Keratinocyte (primary cell): ENCODE measurements around the gene PADI4. TPM values are rescaled to one million over a fixed set of nuclear protein-coding genes. Genes with fewer than 3 reads are reported as not detected.

Experiments used
- DNase-seq: peaks from one replicate; pipeline ENCODE4 v3.0.0-alpha.2; 2011; ENCODE audit warnings: low read depth, missing footprints, low spot score
- FAIRE-seq: peaks from 2 replicates; lab custom pipeline; 2011; peaks lifted over from hg19 to GRCh38; lab: Jason Lieb, UNC
- H2AFZ ChIP-seq: 2 replicates; pipeline ENCODE4 v1.6.0; 2012; ENCODE audit warnings: low read length, control low read depth, inconsistent platforms; ENCODE audit not compliant: control insufficient read depth
- H3K27ac ChIP-seq: 2 replicates; pipeline ENCODE4 v1.5.1; 2011; ENCODE audit warnings: low read length; ENCODE audit not compliant: control insufficient read depth, insufficient read depth
- H3K27me3 ChIP-seq: 3 replicates; pipeline ENCODE4 v1.6.0; 2011; ENCODE audit warnings: low read length; ENCODE audit not compliant: control insufficient read depth, insufficient read depth; ENCODE audit errors: extremely low read depth
- H3K36me3 ChIP-seq, 2 experiments: 2 replicates in 1 of 2; 3 replicates in 1 of 2; pipeline ENCODE4 v1.5.1; 2011; ENCODE audit warnings: low read length in 2 of 2, mild to moderate bottlenecking in 1 of 2; ENCODE audit not compliant: control insufficient read depth in 2 of 2, insufficient read depth in 2 of 2; ENCODE audit errors: extremely low read depth in 1 of 2
- H3K4me1 ChIP-seq: 3 replicates; pipeline ENCODE4 v1.5.1; 2011; ENCODE audit warnings: low read length; ENCODE audit not compliant: control insufficient read depth, insufficient read depth; ENCODE audit errors: extremely low read depth
- H3K4me2 ChIP-seq: 3 replicates; pipeline ENCODE4 v1.6.0; 2011; ENCODE audit warnings: low read depth, low read length; ENCODE audit not compliant: control insufficient read depth, insufficient read depth; ENCODE audit errors: extremely low read depth
- H3K4me3 ChIP-seq, 3 experiments: fragments of 200-600 bp in 1 of 3; sonication (generic) in 1 of 3; 2 replicates in 2 of 3; 3 replicates in 1 of 3; pipeline ENCODE4 v1.5.1; 2011 to 2016; ENCODE audit warnings: low read length in 3 of 3, mild to moderate bottlenecking in 3 of 3, control low read depth in 2 of 3, inconsistent platforms in 1 of 3, low read depth in 1 of 3, mixed read lengths in 1 of 3, mixed run types in 1 of 3, moderate library complexity in 1 of 3; ENCODE audit not compliant: control insufficient read depth in 2 of 3, insufficient read depth in 2 of 3; ENCODE audit errors: extremely low read depth in 1 of 3
- H3K79me2 ChIP-seq: 2 replicates; pipeline ENCODE4 v1.6.0; 2012; ENCODE audit warnings: low read length; ENCODE audit not compliant: control insufficient read depth, insufficient read depth
- H3K9ac ChIP-seq: 3 replicates; pipeline ENCODE4 v1.6.0; 2011; ENCODE audit warnings: low read length; ENCODE audit not compliant: control insufficient read depth, insufficient read depth; ENCODE audit errors: extremely low read depth
- H3K9me1 ChIP-seq: 3 replicates; pipeline ENCODE4 v1.6.0; 2011; ENCODE audit warnings: low read length; ENCODE audit not compliant: control insufficient read depth, insufficient read depth; ENCODE audit errors: extremely low read depth
- H3K9me3 ChIP-seq: 2 replicates; pipeline ENCODE4 v1.5.1; 2012; ENCODE audit warnings: low read depth, low read length; ENCODE audit not compliant: control insufficient read depth
- H4K20me1 ChIP-seq: 3 replicates; pipeline ENCODE4 v1.6.0; 2011; ENCODE audit warnings: low read length; ENCODE audit not compliant: control insufficient read depth, insufficient read depth; ENCODE audit errors: extremely low read depth
- CTCF ChIP-seq, 3 experiments: IDR thresholded peaks in 1 of 3; conservative IDR thresholded peaks in 1 of 3; optimal IDR thresholded peaks in 1 of 3; 2 replicates in 2 of 3; 3 replicates in 1 of 3; pipeline versions ENCODE3 to v1.5.1; 2011; ENCODE audit warnings: low read length in 3 of 3, mild to moderate bottlenecking in 3 of 3, moderate library complexity in 2 of 3, control low read depth in 1 of 3, inconsistent platforms in 1 of 3; ENCODE audit not compliant: insufficient read depth in 2 of 3; ENCODE audit errors: extremely low read depth in 1 of 3
- EZH2 ChIP-seq: IDR thresholded peaks from one replicate; pipeline ENCODE4 v1.6.1; 2012; ENCODE audit warnings: inconsistent platforms, mild to moderate bottlenecking, low read length, moderate library complexity
- dilution Hi-C: fragments of 300-500 bp; cut with MboI; formaldehyde crosslinking; loops from one replicate; pipeline ENCODE4 v1.7.0; 2020; ENCODE audit warnings: low sequenced_read_pairs; ENCODE audit not compliant: extremely low pct_ligation_motif_present
- polyA plus RNA-seq, 5 experiments: library from polyadenylated mRNA; depleted of rRNA in 3 of 5; stranded (reverse) in 3 of 5; stranded (forward) in 1 of 5; unstranded in 1 of 5; fragments of >200 nt; gene quantifications; 1 replicate in 1 of 5; 2 replicates in 3 of 5; 3 replicates in 1 of 5; pipeline versions ENCODE4 v1.2.1 to v1.2.3, GENCODE V29; 2011 to 2012; ENCODE audit warnings: missing spikeins in 2 of 5, low read depth in 1 of 5, low replicate concordance in 1 of 5

PADI4 gene
- polyA plus RNA-seq, 1 donor (not counting 4 experiments of a cell fraction or from before 2014, with no cell fraction given) = 0.03 TPM

- H4K20me1 ChIP-seq = no peaks in the 10 kb centered on the region
- no peaks in the 10 kb centered on the region for H3K27me3 ChIP-seq
- DNase-seq (no peak), FAIRE-seq (no peak)
- peaks cover 17% of the 10 kb centered on the region for H3K4me1 ChIP-seq
- no peaks in the 10 kb centered on the region for H3K79me2 ChIP-seq
- no peak overlapping the region for H3K9ac ChIP-seq
- H3K27ac ChIP-seq = no peak overlapping the region
- no peak overlapping the region for H3K4me3 ChIP-seq
- dilution Hi-C loops = loop anchor here (10.0 kb wide), 1 partner anchor 67 kb away; no protein-coding TSS in a partner anchor
- TF ChIP-seq EZH2 (no peak), CTCF (optimal IDR thresholded peaks at IDR 0.05 in 1 of 3, IDR thresholded peaks at IDR 0.05 in 1 of 3, conservative IDR thresholded peaks at IDR 0.05 in 1 of 3; ENCODE audit: extremely low read depth in 1 of 3, insufficient read depth in 2 of 3, low read length in 3 of 3) (no peak)
- no peak overlapping the region for H3K4me2 ChIP-seq
- no peaks in the 10 kb centered on the region for H3K9me1 ChIP-seq
- no peaks in the 10 kb centered on the region for H3K9me3 ChIP-seq
- H2AFZ ChIP-seq = no peak overlapping the region
- H3K36me3 ChIP-seq = no peaks in the 10 kb centered on the region
These were observed 43.8 kb downstream of the PADI4 start for GRCh38 chr1:17351598-17352324.

GRCh38 chr1:17352419-17352909 lies 44.5 kb downstream of the PADI4 start:
- TF ChIP-seq EZH2 = no peak
- no peak for TF ChIP-seq CTCF (optimal IDR thresholded peaks at IDR 0.05 in 1 of 3, IDR thresholded peaks at IDR 0.05 in 1 of 3, conservative IDR thresholded peaks at IDR 0.05 in 1 of 3; ENCODE audit: extremely low read depth in 1 of 3, insufficient read depth in 2 of 3, low read length in 3 of 3)
- no peaks in the 10 kb centered on the region for H3K27me3 ChIP-seq
- H3K9ac ChIP-seq = no peak overlapping the region
- dilution Hi-C loops = loop anchor here (10.0 kb wide), 1 partner anchor 68 kb away; no protein-coding TSS in a partner anchor
- peaks cover 16% of the 10 kb centered on the region for H3K4me1 ChIP-seq
- H3K79me2 ChIP-seq = no peaks in the 10 kb centered on the region
- no peak overlapping the region for H2AFZ ChIP-seq
- no peaks in the 10 kb centered on the region for H4K20me1 ChIP-seq
- no peak overlapping the region for H3K27ac ChIP-seq
- H3K9me3 ChIP-seq = no peaks in the 10 kb centered on the region
- no peak for FAIRE-seq
- DNase-seq = no peak
- H3K9me1 ChIP-seq = no peaks in the 10 kb centered on the region
- no peak overlapping the region for H3K4me3 ChIP-seq
- H3K36me3 ChIP-seq = no peaks in the 10 kb centered on the region
- H3K4me2 ChIP-seq = no peak overlapping the region
